CD4-positive, alpha-beta T cell treated with Interferon alpha-2 for 1 hour (primary cell): ENCODE results near the gene FBXL17.
"Not testable (repeated sequence)": the region's sequence is repeated elsewhere in the genome, so short reads cannot be mapped to it uniquely, and the experiment has no call there.

Experiments
- DNase-seq, 2 donors: peaks; one replicate each; pipeline ENCODE4 v3.0.0-alpha.2; 2020 to 2022

FBXL17 gene

DNA sequence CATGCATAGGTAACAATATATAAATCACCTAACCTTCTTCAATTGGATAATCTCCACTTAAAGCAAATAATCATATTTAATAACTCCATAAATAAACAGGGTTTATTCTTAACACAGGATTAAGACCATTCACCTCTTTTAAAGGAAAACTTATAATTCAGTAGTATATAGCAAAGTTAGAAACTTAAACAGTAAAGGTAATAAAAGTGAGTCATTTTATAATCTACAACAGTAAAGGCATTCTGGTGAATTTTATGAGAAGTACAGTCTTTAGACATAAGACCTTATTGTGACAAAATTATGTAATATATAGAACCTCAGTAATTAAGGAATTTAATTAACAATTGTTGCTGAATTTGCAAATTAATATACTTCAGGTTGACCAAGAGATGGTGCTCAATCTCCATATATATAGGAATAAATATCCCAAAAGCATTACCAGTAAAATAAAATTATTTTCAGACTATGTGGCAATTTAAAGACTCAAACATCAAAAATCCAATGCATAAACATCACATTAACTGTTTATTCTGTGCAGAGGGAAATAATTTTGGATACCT lies 84.8 kb downstream of the FBXL17 start:
- no peak for DNase-seq

DNA sequence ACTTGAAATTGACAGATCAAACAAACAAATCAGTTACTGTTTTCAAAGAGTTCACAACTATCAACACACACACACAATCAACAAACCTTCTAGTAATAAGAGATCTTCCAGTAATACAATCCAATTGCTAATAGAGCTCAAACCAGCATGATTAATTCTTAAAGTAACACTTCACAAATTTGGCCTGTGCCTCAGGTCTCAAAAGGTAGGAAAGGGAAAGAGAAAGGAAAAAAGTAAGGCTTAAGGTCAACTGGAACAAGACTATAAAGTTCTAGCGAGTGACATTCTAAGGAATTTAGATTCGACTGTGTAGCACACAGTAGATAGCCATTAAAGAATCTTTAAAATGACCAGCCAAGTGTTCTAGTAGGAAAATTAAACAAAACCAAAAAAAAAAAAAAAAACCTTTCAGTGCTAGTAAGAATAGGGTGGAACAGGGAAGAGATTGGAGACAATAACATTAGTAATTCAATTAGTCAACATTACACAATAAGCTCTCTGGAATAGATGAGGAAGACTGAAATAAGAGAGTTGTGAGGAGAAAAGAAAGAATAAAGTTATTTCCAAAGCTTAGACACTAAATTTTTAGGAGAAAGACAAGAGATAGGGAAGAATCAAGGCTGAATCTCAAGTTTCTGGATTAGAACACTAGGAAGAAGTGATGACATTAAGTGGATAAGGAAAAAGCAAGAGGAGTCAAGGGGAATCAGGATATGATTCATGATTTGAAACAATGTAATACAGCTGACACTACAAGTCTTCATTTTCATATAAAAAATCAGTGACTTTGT lies 86.1 kb downstream of the FBXL17 start:
- no peak for DNase-seq

DNA sequence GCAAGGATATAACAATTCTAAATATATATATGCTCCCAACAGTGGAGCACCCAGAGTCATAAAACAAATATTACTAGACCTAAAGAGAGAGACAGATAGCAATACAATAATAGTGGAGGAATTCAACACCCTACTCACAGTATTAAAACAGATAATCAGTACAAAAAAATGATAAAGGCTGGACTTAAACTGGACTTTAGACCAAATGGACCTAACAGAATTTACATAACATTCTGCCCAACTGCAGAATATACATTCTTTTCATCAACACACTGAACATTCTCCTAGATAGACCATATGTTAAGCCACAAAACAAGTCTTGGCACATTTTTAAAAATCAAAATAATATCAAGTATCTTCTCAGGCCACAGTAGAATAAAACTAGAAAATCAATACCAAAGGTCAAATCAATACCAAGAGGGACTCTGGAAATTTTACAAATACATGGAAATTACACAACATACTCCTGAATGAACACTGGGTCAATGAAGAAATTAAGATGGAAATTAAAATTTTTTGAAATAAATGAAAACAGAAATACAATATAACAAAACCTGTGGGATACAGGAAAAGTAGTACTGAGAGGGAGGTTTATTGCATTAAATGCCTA lies 100.8 kb downstream of the FBXL17 start:
- no peak for DNase-seq

DNA sequence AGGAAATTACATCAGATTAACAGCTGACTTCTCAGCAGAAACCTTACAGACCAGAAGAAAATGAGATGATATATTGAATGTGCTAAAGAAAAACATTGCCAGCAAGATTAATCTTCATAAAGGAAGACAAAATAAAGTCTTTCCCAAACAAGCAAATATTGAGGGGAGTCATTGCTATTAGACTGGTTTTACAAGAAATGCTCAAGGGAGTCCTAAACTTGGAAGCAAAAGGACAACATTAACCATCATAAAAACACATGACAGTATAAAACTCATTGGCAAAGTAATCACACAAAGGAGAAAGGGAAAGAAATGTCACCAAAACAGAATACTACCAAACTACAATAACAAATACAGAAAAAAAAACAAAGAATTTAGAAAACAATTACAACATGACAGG lies 101.7 kb downstream of the FBXL17 start:
- DNase-seq = no peak

DNA sequence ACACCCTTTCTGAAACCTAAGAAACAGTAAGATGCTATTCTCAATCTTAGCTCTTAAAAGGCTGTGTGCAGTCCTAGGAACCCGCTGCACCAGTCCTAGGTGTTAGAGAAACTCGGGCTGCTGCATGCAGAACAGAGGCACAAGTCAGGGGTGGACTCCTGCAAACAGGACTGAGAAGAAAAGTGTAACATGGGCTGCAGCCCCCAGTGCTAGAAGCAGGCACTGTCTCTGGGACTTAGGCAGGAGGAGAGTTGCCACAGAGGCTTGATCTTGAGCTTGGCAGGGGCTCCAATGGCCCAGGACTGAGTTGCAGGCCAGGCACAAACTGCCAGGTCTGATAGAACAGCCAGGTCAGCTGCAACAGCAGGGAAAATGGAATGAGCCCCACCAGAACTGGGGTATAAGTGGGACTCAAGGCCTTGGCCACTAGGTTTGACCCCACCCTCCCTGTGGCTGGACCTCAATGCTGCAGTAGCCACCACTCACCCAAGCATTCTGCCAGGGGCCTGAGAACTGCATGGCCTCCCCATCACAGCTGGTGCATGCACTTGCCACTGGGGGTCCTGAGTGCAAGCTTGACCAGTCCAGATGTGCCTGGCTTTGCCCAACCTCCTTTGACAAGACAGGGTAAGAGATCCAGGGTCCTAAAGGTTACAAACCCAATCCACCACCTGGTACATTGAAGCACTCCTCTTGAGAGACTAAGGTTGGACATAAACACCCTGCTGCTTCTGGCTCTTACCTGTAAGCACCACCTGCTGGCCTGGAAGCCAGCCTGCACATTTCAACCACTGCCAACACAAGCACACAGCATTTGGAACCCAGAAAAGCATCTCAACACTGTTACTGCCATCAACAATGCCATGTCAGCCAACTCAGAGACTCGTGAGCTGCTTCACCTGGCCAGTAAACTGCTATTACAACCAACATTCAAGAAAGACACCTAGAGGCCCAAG lies 103.3 kb downstream of the FBXL17 start:
- DNase-seq = no peak

DNA sequence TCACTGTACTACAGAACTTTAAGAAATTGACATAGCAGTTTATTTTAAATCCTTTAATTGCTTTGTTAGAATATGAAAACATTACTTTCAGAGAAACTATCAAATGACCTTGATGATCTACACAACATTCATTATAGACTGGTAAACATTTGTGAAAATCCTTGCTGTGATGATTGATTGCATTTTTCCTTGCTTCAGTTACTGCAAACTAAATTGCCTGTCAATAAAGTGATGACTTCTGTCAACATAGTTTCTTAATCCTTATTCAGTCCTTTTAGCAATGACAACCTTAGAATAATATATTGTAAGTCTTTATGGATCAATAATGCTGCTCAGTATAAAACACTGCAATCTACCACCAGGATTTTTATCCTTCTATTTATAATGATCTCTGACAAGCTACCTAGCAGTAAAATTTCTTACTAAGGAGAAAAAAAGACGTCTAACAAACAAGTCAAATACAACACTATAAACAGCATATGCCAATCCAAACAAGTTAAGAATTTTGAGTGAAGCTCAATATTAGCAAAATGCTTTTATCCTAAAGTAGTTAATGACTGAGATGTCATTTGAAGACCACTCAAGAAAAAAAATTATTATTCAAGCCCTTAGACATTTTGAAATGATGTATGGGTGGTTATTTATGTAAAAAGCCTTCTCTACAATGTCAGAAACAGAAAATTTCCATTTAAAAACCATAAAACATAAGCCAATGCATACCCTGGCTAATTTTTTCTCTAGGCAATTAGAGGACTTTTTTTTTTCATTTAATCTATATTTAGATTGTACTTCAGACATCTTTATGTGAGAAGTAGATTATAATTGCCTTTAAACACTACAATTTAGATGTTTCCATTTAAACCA lies 105.5 kb downstream of the FBXL17 start:
- no peak for DNase-seq

DNA sequence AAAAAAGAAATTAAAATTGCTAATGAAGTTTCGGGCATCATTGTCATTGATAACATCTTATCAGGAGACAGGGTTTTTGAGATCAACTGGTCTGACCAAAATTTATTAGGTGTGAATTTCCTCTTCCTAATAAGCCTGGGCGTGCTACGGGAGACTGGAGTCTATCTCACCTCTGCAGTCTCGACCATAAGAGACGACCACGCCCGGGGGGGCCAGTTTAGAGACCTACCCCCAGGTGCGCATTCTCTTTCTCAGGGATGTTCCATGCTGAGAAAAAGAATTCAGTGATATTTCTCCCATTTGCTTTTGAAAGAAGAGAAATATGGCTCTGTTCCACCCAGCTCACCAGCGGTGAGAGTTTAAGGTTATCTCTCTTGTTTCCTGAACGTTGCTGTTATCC lies 107.8 kb downstream of the FBXL17 start:
- DNase-seq = not testable (repeated sequence)

DNA sequence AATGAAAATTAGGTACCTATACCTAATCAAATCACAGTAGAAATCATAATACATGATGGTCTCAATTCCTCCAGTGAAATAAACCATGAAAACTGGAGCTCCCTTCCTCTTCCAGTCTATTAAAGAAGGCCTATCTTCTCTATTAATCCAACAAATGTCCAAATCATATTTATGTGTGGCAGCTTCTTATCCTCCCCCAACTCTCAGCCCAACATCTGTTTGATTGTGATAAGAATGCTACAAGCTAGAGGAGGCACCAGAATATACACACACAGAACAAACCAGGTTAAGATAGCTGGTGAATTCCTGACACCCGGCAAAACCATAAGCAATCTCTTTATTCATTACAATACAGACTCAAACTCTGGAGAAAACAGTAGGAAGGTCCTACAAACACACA lies 110.8 kb downstream of the FBXL17 start:
- DNase-seq = no peak

DNA sequence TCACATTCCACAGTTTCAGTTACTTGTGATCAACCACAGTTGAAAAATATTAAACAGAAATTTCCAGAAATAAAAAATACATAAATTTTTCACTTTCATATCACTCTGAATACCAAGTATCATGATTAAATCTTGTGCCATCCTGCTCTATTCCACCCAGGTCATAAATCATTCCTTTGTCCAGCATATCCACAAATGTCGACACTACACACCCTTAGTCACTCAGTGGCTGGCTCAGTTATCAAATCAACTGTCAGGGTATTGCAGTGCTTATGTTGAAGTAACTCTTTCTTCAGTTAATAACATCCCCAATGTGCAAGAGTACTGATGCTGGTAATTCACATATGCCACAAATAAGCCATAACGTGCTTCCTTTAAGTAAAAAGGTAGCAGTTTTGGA lies 115.7 kb downstream of the FBXL17 start:
- DNase-seq = no peak

DNA sequence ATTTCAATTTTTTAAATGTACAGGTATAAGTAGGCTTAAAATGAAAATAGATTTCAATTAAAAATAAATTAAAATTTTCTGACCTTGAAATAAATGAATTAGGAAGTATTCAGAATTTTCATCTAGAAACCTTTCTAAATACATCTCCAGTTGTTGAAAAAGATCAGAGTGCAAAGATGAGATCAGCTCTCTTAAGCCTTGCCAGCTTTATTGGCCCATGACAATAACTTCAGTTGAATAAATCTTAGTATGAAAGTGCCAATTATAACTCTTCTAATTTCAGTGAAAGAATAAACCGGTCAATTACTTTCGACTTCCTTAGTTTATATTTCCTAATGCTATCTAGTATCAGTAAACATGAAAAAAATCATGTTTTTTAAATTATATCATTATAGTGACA lies 117.4 kb downstream of the FBXL17 start:
- DNase-seq = no peak

DNA sequence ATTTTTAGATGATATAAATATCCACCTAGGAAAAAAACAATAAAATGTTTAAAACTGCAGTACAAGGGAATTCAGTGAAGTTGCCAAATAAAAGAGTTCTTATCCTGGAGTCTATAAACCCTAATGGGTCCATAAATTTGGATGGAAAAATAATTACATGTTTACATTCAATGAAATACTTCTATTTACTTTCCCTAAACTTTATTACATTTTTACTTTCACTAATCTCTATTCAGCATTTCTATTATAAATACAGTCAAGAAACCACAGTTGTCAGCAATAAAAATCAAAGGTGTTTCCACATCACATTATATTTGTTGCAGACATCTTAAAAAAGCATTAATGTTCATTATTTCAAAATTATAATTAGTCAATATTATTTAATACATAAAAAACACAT lies 118.6 kb downstream of the FBXL17 start:
- no peak for DNase-seq

DNA sequence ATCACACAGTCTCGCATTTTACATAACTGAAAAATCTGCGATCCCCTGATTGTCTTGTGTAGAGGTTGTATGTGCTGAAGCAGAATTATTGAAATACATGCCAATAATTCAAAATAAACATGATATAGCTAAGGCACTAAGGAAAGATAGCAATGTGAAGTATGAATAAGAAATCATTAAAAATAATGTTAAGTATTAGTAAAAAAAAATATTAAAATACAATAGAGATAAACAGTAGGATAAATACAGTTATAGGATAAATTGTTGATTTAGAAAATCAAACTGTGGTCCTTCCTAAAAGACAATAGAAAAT lies 121.1 kb downstream of the FBXL17 start:
- DNase-seq = no peak

DNA sequence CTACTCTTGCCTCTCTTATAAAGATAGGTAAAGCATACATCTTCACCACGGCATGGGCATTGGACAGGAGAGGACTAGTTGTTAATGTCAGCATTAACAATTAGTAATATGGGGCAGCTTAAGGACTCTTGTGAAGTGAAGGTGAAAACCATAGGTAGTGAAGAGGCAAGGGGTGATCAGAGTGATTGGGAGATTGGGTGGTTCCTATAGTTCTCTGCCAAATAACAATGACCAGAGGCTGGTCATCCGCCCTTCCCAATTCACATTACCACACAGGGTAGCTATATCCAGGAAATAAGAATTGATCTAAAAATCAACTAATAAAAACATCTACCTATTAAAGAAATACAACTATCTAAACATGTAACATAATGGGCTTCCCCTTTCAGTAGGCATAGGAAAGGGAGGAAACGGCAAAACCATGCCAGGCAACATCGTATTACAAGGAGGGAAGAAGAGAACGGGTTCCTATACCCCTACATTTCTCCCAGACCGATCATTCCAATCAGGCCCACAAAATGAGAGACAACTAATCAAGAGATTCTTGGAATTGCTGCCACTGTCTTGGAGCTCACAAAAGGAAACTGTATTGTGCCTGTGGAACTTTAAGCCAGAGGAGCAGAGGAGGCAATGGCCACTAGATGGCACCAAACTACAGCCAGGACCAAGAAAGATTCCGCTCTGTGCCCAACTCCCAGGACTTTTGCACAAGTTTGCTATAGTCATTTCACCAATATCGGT lies 121.6 kb downstream of the FBXL17 start:
- DNase-seq = peak; percentile 54 to 70

DNA sequence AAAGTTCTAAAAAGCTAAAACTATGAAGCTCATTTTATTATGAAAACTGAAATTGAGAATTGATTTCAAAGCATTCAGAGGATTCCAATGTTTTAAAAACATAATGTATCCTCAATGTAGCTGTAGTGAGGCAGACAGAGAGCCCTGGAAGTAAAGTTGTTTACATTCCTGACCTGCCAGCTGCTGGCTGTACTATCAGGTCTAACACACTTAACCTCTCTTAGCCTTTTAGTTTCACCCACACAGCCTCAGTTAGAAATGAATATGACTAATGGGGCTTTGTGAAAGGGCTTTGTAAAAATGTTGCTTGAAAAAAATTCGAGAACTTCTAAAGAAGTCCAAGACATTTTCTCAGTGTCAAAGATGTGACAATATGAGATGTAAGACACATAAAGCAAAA lies 122.6 kb downstream of the FBXL17 start:
- no peak for DNase-seq

DNA sequence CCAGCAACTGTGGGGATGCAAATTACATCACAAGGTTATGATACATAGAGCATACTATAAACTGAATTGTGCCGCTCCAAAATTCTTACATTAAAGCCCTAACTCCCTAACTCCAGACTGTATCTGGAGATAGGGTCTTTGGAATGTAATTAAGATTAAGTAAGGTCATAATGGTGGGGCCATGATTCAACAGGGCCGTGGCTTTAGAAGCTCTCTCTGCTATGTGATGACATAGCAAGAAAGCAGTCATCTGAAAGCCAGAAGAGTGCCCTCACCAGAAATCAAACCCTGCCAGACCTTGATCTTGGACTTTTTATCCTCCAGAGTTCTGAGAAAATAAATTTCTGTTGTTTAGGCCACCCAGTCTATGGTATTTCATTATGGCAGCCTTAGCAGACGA lies 123.9 kb downstream of the FBXL17 start:
- no peak for DNase-seq

DNA sequence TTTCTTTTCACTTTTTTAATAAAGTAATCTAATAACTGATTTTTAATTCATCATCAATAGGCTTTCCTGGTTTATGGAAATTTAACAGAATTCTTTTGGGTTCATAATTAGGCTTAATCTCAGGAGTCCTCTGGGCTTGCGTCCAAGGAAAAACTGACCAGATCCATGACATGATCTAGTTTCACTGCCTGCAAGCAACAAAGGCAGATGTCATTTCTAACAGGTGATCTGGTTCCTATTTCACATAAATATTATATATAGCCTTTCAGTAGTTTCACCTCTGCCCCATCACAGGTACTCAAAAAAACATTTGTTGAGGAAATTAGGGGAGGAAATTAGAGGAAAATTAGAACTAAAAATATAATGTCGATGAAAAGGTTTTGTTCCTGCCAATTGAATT lies 126.4 kb downstream of the FBXL17 start:
- no peak for DNase-seq

DNA sequence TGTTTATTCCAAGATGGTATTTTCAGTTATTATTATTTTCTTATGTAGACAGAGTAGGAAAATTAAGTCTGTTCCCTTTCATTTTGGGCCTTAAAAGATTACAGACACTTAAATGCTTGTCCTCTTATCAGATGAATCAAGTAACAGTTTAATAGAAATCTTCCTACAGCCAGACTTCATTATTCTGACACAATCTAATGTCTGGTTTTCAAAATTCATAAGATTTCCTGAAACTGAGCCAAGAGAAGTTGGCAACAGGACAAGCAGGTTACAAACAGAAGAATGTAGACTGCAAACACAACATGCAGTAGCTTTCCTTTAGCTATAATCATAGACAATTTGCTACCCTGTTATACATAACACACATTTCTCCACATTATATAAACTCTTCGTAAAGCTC lies 130.5 kb downstream of the FBXL17 start:
- no peak for DNase-seq

DNA sequence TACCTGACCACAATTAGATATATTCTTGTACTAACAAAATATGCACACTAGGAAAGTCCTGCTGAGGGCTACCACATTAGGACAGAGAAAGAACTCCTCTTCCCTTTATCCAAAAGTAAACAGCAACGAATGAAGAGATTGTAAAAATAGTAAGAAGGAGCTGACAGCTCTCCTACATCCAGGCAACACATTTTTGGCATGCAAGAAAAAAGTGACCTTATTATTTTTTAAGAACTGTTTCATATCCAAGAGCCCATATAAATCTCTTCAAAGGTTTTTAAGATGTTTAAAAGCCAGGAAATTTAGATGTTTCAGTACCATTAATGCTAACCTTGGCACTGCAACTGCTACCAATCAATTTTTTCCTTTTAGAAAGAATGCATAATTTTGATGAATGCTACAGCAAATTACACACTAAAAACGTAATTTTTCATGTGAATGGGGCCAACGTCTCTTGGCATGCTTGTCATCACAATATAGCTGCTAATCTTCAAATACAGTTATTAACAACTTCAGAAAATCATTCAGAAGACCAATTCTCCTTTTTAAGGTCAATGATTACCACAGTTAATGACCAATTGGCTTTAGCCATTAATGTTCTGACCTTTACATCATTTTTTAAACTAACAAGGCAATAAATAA lies 132.0 kb downstream of the FBXL17 start:
- DNase-seq = no peak

DNA sequence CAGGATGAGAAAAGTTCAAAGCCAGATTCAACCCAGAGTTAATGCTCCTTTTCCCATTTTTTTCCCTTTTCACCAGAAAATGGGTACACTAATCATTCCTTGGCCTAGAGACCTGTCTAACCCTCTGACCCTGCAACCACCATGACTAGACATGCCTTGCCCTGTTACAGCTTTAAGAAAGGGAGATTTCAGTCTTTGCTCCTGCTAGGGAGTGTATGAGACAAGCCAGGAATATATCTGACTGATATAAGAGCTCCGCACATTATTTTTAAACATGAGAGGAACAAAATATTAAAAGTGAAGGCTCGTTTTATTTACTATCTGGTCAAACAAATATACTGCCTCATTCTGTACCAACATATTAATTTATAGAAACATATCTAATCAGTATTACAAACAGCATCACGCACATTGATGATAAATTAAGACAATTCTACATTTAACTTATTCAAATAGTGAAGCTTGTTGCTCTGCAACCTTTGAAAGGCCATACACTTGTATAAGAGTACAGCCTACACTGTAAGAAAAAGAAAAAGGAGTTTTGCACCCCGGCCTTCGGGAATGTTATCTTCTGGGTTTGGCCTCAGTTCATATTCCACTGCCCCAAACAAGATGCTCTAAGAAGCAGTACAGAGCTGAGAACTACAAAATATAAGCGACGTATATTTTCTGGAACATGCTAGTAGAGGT lies 132.7 kb downstream of the FBXL17 start:
- no peak for DNase-seq
